H1 (cell line): Measurements from ENCODE around the gene RMRP. TPM values are rescaled to one million over a fixed set of nuclear protein-coding genes. Genes with fewer than 3 reads are reported as not detected.

Experiments used
- CHD7 ChIP-seq: fragments of 300-600 bp; sonication (generic); IDR thresholded peaks from 2 replicates; pipeline ENCODE4 v1.7.1; 2012; ENCODE audit warnings: low read length, moderate library complexity, mild to moderate bottlenecking, inconsistent platforms; ENCODE audit not compliant: insufficient replicate concordance
- GTF2F1 ChIP-seq: IDR thresholded peaks from 2 replicates; pipeline ENCODE4 v1.6.1; 2012; ENCODE audit warnings: low read depth, low read length, improper control_type of control experiment, borderline replicate concordance
- PHF8 ChIP-seq: fragments of 200-600 bp; sonication (generic); conservative IDR thresholded peaks from 2 replicates; pipeline ENCODE4 v1.7.1; 2012; ENCODE audit warnings: low read depth, mild to moderate bottlenecking, inconsistent platforms, low read length, moderate library complexity
- RAD21 ChIP-seq, 2 experiments: IDR thresholded peaks in 1 of 2; conservative IDR thresholded peaks in 1 of 2; 2 replicates each; pipeline ENCODE4 v1.6.1; 2011; ENCODE audit warnings: low read depth in 2 of 2, low read length in 2 of 2, improper control_type of control experiment in 1 of 2, inconsistent platforms in 1 of 2, mild to moderate bottlenecking in 1 of 2, moderate library complexity in 1 of 2
- RBBP5 ChIP-seq: IDR thresholded peaks from 2 replicates; pipeline ENCODE4 v1.7.1; 2012; ENCODE audit warnings: low read depth, mild to moderate bottlenecking, inconsistent platforms, low read length, moderate library complexity, borderline replicate concordance
- SIX5 ChIP-seq: IDR thresholded peaks from 2 replicates; pipeline ENCODE4 v1.6.1; 2011; ENCODE audit warnings: mild to moderate bottlenecking, low read depth, low read length
- SP1 ChIP-seq: IDR thresholded peaks from 2 replicates; pipeline ENCODE4 v1.6.1; 2011; ENCODE audit warnings: low read depth, low read length
- SP2 ChIP-seq: IDR thresholded peaks from 2 replicates; pipeline ENCODE4 v1.6.1; 2012; ENCODE audit warnings: mild to moderate bottlenecking, low read length, inconsistent platforms
- TBP ChIP-seq: IDR thresholded peaks from 2 replicates; pipeline ENCODE4 v1.6.1; 2011; ENCODE audit warnings: low read depth, low read length, improper control_type of control experiment
- polyA plus RNA-seq, 7 experiments: library from polyadenylated mRNA; depleted of rRNA in 3 of 7; stranded (reverse) in 5 of 7; unstranded in 2 of 7; fragments of >200 nt in 5 of 7; fragments of 200-250 nt in 2 of 7; gene quantifications; 1 replicate in 5 of 7; 2 replicates in 1 of 7; 4 replicates in 1 of 7; pipeline versions ENCODE4 v1.2.1 to v1.2.3, GENCODE V29; 2011 to 2013; ENCODE audit warnings: missing spikeins in 2 of 7, mixed read lengths in 2 of 7
- total RNA-seq: library from RNA; stranded (reverse); fragmentation: NEBNext Ultra II Directional; extraction: Animal tissue kit (Norgen Biotek cat#: 25700); gene quantifications from 2 replicates; pipeline ENCODE4 v1.2.1, GENCODE V29; 2021

The RMRP gene
- total and polyA plus RNA-seq, 2 of the 8 experiments (the other 6 are each of a cell fraction or from before 2014, with no cell fraction given) = 169 to 14,987 TPM

GRCh38 chr9:35657546-35658136, at the start of gene RMRP (continued):
- peak; percentile 77; the same call in 1 of the 2 replicates for TF ChIP-seq GTF2F1
- TF ChIP-seq SP1 = peak; percentile 58
- no peak for TF ChIP-seq PHF8
- TF ChIP-seq TBP = peak; percentile 100
- TF ChIP-seq RAD21 (IDR thresholded peaks at IDR 0.05 in 1 of 2, conservative IDR thresholded peaks at IDR 0.05 in 1 of 2; ENCODE audit: low read depth in 2 of 2, low read length in 2 of 2) = peak in 1 of 2 experiments; percentile 7; a peak in 2 of 4 replicates
- peak; percentile 36 for TF ChIP-seq RBBP5
- TF ChIP-seq SP2 = no peak
- TF ChIP-seq SIX5 = 0 out of 2 replicates have a peak, but pooled peaks have one; percentile 4
- peak; percentile 23 for TF ChIP-seq CHD7
